ENCODE measurements around the gene NOL4L.

NOL4L gene

DNA sequence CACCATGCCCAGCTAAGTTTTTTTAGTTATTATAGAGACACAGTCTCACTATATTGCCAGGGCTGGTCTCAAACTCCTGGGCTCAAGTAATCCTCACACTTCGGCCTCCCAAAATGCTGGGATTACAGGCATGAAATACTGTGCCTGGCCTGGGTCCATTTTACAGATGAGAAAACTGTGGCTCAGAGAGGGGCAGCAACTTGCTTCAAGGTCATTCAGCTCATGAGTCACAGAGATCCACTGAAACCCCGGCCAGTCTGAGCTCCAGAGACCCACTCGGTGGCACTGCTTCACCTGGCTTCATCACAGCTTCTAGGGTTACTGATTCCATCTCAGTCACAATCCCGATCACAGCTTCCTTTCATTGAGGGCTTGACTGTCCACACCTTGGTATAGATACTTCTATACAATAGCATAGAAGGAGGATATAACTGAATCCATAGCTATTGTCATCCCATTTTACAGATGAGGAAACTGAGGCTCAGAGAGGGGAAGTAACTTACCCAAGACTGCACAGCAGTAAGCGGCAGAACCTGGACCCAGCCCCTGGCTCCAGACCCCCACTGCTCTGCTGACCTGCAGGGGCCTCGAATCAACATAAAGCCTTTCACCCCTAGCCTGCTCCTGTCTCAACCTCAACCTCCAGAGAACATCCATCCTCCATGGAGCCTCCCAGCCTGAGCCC is 11.8 kb downstream of the NOL4L start:
- no peak for DNase-seq (ENCODE audit: low read depth)
- TF ChIP-seq, protein P1, sequence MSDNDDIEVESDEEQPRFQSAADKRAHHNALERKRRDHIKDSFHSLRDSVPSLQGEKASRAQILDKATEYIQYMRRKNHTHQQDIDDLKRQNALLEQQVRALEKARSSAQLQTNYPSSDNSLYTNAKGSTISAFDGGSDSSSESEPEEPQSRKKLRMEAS (IDR thresholded peaks at IDR 0.05; ENCODE audit: low read depth, low read length) = no peak
- TF ChIP-seq, protein P2, sequence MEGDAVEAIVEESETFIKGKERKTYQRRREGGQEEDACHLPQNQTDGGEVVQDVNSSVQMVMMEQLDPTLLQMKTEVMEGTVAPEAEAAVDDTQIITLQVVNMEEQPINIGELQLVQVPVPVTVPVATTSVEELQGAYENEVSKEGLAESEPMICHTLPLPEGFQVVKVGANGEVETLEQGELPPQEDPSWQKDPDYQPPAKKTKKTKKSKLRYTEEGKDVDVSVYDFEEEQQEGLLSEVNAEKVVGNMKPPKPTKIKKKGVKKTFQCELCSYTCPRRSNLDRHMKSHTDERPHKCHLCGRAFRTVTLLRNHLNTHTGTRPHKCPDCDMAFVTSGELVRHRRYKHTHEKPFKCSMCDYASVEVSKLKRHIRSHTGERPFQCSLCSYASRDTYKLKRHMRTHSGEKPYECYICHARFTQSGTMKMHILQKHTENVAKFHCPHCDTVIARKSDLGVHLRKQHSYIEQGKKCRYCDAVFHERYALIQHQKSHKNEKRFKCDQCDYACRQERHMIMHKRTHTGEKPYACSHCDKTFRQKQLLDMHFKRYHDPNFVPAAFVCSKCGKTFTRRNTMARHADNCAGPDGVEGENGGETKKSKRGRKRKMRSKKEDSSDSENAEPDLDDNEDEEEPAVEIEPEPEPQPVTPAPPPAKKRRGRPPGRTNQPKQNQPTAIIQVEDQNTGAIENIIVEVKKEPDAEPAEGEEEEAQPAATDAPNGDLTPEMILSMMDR (IDR thresholded peaks at IDR 0.05; ENCODE audit: low read depth, low read length) = no peak
- no peak for TF ChIP-seq MYC (IDR thresholded peaks at IDR 0.05; ENCODE audit: low read depth, low read length)
- TF ChIP-seq POLR2A (IDR thresholded peaks at IDR 0.05; ENCODE audit: extremely low read depth, insufficient read length) = no peak

DNA sequence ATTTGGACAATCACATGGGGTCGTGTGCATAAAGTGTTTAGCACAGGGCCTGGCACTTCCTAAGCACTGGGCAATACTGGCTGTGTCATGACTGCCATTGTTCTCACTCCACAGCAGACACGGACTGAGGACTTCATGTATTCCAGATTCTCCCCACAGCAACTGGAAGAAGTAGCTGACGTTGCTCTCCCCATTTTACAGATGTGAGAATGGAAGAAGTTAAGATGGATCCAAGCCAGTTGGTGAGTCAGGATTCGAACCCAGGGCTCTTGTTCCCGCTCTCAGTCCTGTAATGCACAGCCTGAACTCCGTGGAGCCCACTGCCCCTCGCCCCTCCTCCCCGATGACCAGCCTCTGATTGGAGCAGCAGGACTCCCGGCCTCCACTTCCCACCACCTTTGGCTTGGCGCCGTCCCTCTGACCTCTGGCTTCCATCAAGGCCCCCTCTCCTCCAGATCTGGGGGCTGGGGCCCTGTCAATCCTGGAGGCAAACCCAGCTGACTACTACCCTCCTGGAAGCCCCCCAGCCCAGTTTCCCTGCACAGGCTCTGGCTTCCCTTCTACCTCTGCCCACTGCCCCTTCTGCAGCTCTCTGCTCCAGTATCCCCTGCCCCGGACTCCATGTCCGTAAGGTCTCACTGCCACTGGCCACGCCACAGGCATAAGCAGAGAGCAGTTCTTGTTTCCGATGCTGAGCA is 12.7 kb downstream of the NOL4L start:
- H3K4me3 ChIP-seq (ENCODE audit: low read depth, low read length) = no peak overlapping the region
- no peak for DNase-seq (ENCODE audit: low read depth)
- TF ChIP-seq, protein P1 (IDR thresholded peaks at IDR 0.05; ENCODE audit: low read depth, low read length) = no peak
- TF ChIP-seq, protein P2 (IDR thresholded peaks at IDR 0.05; ENCODE audit: low read depth, low read length) = no peak
- TF ChIP-seq MYC (IDR thresholded peaks at IDR 0.05; ENCODE audit: low read depth, low read length) (no peak), POLR2A (IDR thresholded peaks at IDR 0.05; ENCODE audit: extremely low read depth, insufficient read length) (no peak)

More for the DNA sequence above, 11.8 kb downstream of the NOL4L start:
- no peak overlapping the region for H3K4me3 ChIP-seq (ENCODE audit: low read depth, low read length)

DNA sequence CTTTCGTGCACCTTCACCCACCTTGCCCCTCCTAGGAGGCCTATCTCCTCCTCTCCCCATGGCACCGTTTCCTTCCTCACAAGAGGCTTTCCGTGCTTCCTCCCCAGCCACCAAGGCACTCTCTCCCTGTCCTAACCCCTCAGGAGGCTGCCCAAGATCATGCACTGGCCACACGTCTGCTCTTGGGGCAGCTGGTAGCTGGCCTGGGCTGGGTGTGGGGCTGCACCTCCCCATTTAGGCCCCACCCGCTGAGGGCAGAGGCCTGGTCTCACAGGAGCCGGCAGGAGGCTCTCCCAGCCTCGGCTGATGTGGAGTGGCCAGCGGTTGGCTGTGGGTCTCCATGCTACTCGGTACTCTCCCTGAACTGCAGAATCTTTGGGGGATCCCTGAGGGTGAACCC is 13.6 kb downstream of the NOL4L start:
- TF ChIP-seq, protein P1 (IDR thresholded peaks at IDR 0.05; ENCODE audit: low read depth, low read length) = no peak
- TF ChIP-seq MYC (IDR thresholded peaks at IDR 0.05; ENCODE audit: low read depth, low read length) = no peak
- no peak for TF ChIP-seq POLR2A (IDR thresholded peaks at IDR 0.05; ENCODE audit: extremely low read depth, insufficient read length)
- TF ChIP-seq, protein P2 (IDR thresholded peaks at IDR 0.05; ENCODE audit: low read depth, low read length) = no peak
- H3K4me3 ChIP-seq (ENCODE audit: low read depth, low read length) = no peak overlapping the region

DNA sequence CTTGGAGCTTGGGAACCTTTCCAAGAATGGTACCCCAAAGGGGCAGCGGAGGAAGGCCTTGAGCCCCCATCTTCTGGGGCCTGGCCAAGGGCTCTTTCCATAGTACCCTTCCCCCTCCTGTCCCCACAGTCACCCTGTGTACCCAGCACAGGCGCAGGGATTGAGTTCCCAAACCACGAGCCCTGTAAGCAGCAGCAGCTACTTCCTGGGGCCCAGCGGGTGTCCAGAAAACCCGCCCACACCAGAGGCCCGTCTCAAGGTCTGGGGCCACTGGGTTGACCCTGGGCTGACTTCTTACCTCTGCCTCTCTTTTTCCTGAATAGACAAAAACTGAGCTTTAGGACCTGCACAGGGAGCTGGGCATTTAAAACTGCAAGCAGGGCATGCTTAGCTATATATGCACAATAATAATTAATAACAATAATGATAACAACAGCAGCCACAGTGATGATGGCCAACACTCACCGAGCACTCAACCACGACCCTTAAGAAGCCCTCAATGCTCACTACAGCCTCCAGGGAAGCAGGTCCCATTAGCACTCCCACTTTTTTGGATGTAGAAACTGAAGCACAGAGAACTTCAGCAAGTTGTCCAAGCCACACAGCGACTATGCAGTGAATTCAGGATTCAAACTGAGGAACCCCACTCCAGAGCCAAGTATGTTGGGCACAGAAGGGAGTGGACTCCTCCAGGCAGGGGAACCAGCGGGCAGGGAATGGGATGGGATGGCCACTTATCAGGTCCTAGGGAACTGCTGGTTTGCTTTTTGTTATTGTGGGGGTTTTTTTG is 14.5 kb downstream of the NOL4L start:
- no peak overlapping the region for H3K4me3 ChIP-seq (ENCODE audit: low read depth, low read length)
- peak; percentile 79 for DNase-seq (ENCODE audit: low read depth)
- TF ChIP-seq, protein P1 (IDR thresholded peaks at IDR 0.05; ENCODE audit: low read depth, low read length) = peak; percentile 28; the same call in 1 of the 2 replicates
- no peak for TF ChIP-seq POLR2A (IDR thresholded peaks at IDR 0.05; ENCODE audit: extremely low read depth, insufficient read length)

More for the DNA sequence above, 13.6 kb downstream of the NOL4L start:
- DNase-seq (ENCODE audit: low read depth) = no peak

DNA sequence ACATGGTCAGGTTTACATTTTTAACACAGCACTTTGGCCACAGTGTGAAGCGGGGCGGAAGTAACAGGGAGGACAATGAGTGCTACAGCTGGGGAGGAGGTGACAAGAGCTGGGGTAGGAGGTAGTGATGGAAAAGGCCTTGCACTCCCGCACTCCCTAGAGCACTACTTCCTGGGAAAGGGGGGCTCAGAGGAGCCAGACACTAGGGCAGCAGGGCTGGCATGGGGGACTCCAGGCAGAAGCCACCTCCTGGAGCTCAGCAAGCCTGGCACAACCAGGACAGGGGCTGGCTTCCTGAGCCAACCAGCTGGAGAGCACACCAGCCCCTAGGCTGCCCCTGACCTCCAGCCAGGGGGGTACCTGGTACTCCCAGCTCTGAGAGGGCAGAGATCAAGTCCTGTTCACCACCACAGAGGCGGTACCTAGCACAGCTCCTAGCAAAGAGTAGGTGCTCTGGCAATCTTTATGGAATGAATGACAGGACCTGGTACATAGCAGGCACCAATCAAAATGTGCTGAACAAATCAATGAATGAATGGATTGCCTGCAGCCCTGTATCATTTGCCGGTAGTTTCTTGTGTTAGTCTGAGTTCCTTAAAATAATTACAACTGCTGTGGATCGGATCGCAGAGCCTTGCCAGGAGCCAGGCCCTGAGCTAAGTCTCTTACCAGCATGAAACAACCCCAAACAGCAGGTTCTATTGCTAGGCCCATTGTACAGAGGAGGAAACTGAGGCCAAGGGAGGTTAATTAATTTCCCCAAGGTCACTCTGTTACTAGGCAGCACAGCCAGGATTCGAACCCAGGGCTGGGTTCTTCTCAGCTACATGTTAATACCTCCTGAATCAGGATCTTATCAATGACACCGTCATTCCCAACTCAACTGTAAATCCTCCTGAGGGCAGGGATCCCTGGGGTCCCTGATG is 15.5 kb downstream of the NOL4L start:
- no peak for DNase-seq (ENCODE audit: low read depth)
- TF ChIP-seq MYC (IDR thresholded peaks at IDR 0.05; ENCODE audit: low read depth, low read length) (no peak), POLR2A (IDR thresholded peaks at IDR 0.05; ENCODE audit: extremely low read depth, insufficient read length) (no peak)
- TF ChIP-seq, protein P1 (IDR thresholded peaks at IDR 0.05; ENCODE audit: low read depth, low read length) = no peak
- TF ChIP-seq, protein P2 (IDR thresholded peaks at IDR 0.05; ENCODE audit: low read depth, low read length) = no peak
- no peak overlapping the region for H3K4me3 ChIP-seq (ENCODE audit: low read depth, low read length)

Measured in NB4 (cell line).